Stimulated activated CD8-positive, alpha-beta memory T cell treated with anti-CD3 and anti-CD28 coated beads, Interleukin-7, amount 100 ng/mL, for 1 hour (primary cell): Measurements from ENCODE around the gene TOMT.

Experiments used
- DNase-seq, 2 donors: peaks; one replicate each; pipeline ENCODE4 v3.0.0-alpha.2; 2020; ENCODE audit warnings: low read depth in 2 of 2

The TOMT gene, protein sequence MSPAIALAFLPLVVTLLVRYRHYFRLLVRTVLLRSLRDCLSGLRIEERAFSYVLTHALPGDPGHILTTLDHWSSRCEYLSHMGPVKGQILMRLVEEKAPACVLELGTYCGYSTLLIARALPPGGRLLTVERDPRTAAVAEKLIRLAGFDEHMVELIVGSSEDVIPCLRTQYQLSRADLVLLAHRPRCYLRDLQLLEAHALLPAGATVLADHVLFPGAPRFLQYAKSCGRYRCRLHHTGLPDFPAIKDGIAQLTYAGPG

GRCh38 chr11:72105888-72106287 lies at the start of gene TOMT:
TSS of gene TOMT (plus strand) at chr11:72105924. CDS start at chr11:72105952, 28 bp downstream.
- DNase-seq, result no peak

- no peak for DNase-seq
Measured at GRCh38 chr11:72058416-72059034, 47.2 kb upstream of the TOMT start.

- no peak for DNase-seq
Measured at GRCh38 chr11:72061739-72062396, 43.9 kb upstream of the TOMT start.

DNA sequence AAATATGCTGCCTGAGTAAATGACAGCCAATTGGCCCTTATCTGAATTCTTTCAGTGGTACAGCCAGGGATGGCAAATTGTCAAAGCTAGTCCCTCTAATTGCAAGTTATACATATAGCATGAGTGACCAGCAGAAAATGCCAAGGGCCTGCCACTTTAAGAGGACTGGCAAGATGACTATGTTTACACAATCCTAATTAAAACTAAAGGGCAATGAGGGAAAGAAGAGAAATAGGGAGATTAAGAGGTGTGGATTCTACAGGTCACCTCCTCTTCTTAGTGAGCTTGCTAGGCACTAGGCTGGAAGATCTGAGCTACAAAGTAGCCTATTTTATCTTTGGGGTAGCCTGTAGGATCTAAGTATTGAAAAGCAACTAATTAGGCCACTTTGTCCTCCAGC lies 38.9 kb upstream of the TOMT start:
- DNase-seq, result no peak

DNA sequence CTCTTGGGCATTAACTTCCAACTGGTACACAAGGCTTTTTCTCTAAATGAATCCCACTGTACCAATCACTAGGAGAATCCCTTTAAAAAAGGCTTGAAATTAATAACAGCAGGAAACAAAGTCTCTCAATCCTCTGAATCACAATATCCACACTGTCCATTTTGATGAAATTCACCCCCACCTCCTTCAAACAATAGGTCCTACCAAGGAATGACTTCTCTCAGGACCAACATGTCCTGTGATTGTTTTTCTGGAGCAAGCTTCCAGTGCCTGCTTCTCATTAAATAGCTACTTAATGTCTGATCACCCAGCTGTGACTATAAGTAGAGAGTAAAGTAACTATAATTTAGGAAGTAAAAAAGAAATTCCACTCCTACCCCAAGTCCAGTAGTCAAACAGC lies 38.5 kb upstream of the TOMT start:
- DNase-seq, result no peak

GRCh38 chr11:72067676-72068075 lies 38.0 kb upstream of the TOMT start:
- DNase-seq, result no peak

DNA sequence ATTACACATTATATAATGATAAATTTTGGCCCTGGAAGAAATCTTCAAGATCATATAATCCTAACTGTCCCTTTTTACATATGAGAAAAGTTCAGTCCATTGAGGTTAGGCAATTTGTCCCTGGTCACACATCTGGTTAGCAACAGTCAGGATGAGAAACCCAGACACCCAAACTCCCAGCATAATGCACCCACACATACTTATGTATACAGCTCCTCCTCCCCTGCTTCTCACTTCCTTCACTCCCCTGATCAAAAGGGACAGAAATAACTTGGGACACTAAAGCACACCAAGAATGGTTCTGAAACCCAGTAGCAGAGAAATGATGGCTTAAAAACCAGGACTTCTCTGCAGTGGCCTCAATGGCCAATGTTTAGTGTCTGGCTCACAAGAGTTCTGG lies 36.5 kb upstream of the TOMT start:
- DNase-seq, result no peak

DNA sequence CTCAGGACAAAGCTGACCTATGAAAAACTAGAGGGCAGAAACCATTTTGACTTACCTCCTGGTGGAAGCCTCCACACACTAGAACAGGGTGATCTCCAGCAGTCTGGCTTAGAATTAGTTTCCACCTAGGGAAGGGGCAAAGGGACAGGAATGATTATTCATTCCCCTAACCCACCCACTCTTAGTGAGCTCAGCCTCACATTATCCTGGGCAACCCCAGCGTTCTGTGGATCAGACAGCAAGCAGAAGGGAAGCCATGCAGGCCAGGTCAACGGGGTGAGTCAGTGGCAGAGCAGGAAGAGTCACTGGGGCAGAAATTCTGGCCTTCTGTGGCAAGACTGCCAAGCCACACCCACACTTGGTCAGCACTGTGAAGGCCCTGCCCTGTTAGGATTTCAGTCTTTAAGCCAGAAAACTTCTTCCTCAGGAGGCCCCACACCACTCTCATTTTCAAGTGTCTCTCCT lies 35.9 kb upstream of the TOMT start:
- DNase-seq, result no peak

GRCh38 chr11:72070491-72070890 lies 35.2 kb upstream of the TOMT start:
- no peak for DNase-seq

DNA sequence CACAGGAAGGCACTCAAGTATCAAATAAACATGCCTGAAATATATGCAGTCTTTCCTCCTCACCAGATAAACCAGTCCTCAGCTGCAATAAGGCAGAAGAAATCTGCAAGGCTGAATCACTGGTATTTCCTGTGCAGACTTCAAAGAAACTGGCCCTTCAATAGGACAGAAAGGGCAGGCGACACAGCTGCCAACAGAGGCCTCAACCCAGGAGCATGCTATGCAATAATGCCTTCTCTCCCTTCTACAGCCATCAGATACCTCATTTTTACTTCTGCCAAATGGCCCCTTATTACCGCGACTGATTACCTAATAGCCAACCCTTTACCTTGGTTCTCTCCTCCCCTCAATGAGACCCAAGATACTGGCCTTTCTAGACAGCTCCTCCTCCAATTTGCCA lies 33.4 kb upstream of the TOMT start:
- DNase-seq, result no peak

- DNase-seq, result no peak
Measured at GRCh38 chr11:72075109-72075508, 30.6 kb upstream of the TOMT start.

DNA sequence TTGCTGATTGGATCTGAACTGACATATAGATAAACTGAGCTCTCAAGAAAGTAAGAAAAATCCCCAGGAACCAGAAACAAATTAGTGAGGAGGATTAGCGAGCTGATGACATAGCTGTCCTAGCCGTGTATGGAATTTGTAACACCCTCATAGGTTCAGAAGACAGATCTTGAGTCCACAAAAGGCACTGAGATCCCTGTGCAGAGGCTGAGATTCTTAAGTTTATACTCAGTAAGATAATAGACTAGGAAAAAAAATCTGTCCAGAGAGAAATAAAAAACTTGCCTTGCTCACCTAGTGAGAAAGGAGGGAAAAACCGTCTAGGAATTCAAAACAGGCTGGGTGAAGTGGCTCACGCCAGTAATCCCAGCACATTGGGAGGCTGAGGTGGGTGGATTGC lies 30.0 kb upstream of the TOMT start:
- DNase-seq, result no peak

GRCh38 chr11:72078477-72078876 lies 27.2 kb upstream of the TOMT start:
- no peak for DNase-seq

DNA sequence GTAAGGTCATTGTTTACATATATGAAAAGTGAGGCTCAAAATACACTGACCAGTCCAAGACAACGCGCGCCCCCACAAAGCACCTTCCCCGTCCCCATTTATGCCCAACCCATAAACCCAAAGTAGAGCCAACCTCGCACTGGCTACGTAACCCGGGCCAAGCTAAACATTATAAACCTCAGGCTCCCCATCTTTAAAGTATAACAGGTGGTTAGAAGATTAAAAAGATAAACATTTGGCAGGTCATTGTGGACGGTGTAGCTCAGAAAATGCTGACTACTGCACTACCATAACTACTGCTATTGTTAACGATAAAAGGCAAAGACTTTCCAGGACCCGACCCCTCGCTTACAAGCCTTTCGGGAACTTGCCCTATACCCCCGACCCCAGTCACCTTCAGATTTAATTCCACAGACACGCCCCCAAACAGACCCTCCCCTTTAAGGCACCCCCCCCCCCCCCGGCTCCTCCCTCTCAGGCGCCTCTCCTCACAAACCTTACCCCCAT lies 25.9 kb upstream of the TOMT start:
- DNase-seq, result no peak

GRCh38 chr11:72080326-72081183 lies 25.2 kb upstream of the TOMT start, which contains the start of the genes LRRC51 and NUMA1:
TSS of gene LRRC51 (plus strand) at chr11:72080850. CDS start at chr11:72089084, 8,234 bp downstream.
TSS of gene NUMA1 (minus strand) at chr11:72080542. CDS start at chr11:72035943, 44,599 bp downstream.
- peak; percentile 97 to 98 for DNase-seq

GRCh38 chr11:72081184-72081644 lies 24.5 kb upstream of the TOMT start:
- DNase-seq, result no peak

DNA sequence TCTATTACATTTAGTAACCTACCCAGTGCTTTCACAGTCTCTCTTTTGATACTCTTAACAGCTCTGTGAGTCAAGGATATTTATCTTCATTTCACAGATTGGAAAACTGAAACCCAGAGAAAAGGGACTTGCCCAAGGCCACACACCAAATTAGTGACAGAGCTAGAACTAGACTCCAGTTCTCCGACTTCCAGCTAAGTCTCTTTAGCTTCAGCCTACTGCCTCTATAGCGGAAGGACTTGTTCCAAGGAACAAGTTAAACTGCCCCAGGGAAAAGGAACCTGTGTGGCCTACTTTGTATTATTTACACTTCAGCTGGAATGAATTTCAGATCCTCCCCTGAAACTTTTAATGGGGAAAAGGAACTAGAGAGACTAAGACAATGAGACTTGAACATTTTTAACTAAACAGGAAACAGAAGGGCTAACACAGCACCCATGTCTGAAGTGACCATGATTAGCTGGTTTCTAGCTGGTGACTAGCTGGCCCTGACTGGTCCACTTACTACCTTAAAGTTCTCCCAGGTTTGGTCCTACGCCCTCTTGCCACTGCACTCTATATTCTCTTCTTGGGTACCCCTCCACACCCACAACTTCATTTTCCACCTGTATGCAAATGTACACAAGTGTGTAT lies 23.8 kb upstream of the TOMT start:
- no peak for DNase-seq

DNA sequence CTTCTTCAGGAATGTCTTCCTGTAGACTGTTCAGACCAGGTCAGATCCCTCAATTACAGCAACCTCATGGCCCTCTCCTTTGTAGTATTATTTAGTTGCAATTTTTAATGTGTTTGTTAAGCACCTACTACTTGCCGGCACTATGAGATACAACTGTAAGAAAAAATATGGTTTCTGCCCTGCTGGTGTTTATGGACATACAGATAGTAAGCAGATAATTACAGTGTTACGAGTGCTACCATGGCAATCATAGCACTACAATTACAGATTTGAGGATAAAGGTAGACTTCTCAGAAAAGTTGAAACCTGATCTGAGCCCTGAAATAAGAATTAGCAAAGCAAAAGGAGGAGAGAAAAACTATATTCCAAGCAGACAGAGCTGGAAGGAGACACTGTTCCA lies 22.3 kb upstream of the TOMT start:
- DNase-seq, result no peak

GRCh38 chr11:72084076-72084475 lies 21.6 kb upstream of the TOMT start:
- DNase-seq, result no peak

DNA sequence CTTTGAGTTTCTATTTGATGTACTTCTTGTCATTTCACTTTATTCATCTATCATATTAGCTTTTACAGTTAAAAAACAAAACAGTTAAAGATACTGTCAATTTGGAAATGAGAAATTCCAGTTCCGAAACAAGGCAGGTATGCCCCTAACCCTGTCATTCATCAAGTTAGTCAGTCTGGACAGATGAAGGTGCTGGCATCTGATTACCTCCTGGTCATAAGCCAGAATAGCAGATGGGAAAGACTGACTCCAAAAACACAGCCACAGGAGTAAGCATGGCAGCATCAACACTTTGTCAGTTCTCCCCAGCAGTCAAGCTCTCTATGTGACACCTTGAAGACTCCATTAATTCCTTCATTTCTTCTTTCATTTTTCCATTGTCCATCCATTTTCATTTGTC lies 20.8 kb upstream of the TOMT start:
- no peak for DNase-seq
